IPS-18c (cell line): Measurements from ENCODE around the gene ELFN2.
A peak's percentile ranks its signal among the peaks of the same experiment; 100 is the strongest.

Experiments used
- H3K4me3 ChIP-seq: 2 replicates; pipeline ENCODE4 v1.7.0; 2013; ENCODE audit warnings: low read depth, mild to moderate bottlenecking, low read length, moderate library complexity; ENCODE audit not compliant: insufficient read depth
- H3K9me3 ChIP-seq: one replicate; pipeline ENCODE4 v1.6.1; 2013; ENCODE audit warnings: mild to moderate bottlenecking, low read length, moderate library complexity; ENCODE audit not compliant: control insufficient read depth, insufficient read depth

Gene ELFN2

DNA sequence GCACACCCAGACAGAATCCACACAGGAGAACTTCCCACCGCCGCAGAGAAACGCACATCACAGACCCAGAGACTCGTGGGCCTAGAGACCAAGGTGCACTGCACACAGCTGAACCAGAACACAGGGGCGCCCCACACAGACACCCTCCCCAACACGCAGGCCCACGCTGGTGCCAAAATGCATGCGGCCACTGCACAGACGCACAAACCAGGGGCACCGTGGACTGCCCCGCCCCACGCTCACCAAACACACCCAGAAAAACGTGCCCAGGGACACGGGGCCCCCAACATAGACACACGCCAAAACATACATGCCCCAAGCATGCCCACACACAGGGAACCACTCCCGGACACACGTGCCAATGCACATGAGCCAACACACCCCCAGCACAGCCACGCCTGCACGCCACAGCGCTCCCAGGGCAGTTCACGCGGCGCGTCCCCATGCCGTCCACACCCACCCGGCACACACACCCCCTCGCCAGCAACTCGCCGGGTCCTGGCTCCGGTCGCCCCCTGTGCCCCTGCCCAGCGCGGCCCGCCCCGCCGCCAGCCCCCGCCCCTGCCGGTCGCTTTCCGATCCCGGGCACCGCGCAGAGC is 7.8 kb downstream of the ELFN2 start:
- Histone ChIP-seq H3K4me3 (peak overlapping the region; percentile 51; the same call in 1 of the 2 replicates), H3K9me3 (no peaks in the 10 kb centered on the region)

DNA sequence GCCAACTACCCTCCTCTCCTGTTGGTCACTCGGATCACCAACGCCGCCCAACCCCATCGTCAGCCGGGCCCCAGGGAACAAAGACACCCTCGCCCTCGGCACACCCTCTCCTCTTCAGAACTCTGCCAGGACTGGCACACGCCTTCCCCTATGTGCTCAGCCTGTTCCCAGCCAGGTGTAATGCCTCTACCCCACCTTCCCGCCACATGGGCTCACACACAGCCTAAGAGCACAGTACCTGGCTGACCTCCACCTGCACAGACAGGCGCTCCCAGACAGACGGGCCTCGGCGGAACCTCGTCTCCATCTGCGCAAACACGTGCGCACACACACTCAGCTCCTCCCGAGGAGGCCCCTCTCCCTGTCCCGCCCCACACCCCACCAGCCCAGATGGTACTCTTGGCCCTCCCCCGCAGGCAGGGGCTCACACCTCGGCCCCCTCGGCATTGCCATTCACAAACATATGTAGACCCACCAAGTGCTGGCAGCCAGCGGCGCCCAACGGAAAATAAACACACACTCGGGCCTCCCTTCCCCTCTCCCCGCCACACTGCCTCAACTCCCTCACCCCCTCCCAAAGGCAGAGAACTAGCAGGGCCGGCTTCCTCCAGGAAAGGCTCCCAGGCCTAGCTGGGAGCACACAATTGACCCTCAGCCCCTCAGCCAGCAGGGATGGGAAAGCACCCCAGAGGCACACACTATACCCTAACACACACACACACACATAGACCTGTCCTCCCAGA is 8.5 kb downstream of the ELFN2 start:
- H3K4me3 ChIP-seq: no peak overlapping the region
- H3K9me3 ChIP-seq: no peaks in the 10 kb centered on the region

DNA sequence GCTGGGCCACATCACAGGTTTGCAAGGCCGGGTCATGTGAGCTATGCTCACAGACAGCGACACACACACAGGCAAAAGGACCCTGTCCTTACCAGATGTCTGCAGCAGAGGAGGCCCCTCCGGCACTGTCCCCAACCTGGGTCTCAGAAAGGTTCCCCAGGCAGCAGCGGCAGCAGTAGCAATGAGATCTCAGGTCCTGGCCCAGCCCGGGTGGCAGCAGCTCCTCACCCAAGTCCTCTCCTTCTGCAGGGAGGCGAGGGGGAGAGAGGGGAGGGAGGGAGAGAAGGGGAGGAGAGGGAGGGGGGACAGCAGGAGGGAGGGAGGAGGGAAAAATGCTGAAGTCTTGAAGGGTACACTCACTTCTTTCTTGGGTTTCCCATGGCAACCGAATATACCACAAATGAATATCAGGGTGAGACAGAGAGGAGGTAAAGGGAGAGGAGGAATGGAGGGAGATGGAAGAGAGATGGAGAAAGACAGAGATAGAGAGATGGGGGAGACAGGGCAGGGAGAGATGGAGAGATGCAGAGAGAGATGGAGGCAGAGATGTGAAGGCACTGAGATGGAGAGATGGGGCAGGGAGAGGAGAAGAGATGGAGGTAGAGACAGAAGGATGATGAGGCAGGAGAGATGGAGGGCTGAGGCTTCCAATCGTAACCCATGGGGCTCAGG is 9.5 kb downstream of the ELFN2 start:
- Histone ChIP-seq H3K4me3 (no peak overlapping the region), H3K9me3 (no peaks in the 10 kb centered on the region)

- Histone ChIP-seq H3K9me3 (no peaks in the 10 kb centered on the region), H3K4me3 (no peak overlapping the region)
Measured at GRCh38 chr22:37417264-37417663, 10.0 kb downstream of the ELFN2 start.

DNA sequence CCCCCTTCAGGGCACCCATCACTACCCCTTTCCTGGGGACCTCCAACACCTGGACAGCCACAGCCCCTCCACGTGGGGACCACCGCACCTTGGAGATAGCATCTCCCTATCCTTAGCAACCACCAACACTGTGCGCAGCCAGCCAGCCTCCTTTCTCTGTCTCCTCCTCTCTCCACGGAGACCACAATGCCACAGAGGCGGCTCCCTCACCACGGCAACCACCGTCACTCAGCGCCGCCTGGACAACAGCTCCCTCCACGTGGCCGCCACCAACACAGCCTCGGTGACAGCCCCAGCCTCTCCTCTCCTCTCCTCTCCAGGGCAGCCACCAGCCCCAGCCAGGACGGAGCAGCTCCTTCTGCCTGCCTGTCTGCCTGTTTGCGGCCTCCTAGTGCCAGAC is 10.5 kb downstream of the ELFN2 start:
- H3K9me3 ChIP-seq: no peaks in the 10 kb centered on the region

GRCh38 chr22:37416389-37416788 is 10.9 kb downstream of the ELFN2 start:
- Histone ChIP-seq H3K4me3 (no peak overlapping the region), H3K9me3 (no peaks in the 10 kb centered on the region)

More for the DNA sequence above, 10.5 kb downstream of the ELFN2 start:
- H3K4me3 ChIP-seq: no peak overlapping the region

GRCh38 chr22:37415210-37415609 is 12.1 kb downstream of the ELFN2 start:
- no peaks in the 10 kb centered on the region for H3K9me3 ChIP-seq
- H3K4me3 ChIP-seq: no peak overlapping the region

- Histone ChIP-seq H3K9me3 (no peaks in the 10 kb centered on the region), H3K4me3 (no peak overlapping the region)
Measured at GRCh38 chr22:37414288-37414687, 13.0 kb downstream of the ELFN2 start.

- Histone ChIP-seq H3K4me3 (no peak overlapping the region), H3K9me3 (no peaks in the 10 kb centered on the region)
Measured at GRCh38 chr22:37413546-37413945, 13.7 kb downstream of the ELFN2 start.

DNA sequence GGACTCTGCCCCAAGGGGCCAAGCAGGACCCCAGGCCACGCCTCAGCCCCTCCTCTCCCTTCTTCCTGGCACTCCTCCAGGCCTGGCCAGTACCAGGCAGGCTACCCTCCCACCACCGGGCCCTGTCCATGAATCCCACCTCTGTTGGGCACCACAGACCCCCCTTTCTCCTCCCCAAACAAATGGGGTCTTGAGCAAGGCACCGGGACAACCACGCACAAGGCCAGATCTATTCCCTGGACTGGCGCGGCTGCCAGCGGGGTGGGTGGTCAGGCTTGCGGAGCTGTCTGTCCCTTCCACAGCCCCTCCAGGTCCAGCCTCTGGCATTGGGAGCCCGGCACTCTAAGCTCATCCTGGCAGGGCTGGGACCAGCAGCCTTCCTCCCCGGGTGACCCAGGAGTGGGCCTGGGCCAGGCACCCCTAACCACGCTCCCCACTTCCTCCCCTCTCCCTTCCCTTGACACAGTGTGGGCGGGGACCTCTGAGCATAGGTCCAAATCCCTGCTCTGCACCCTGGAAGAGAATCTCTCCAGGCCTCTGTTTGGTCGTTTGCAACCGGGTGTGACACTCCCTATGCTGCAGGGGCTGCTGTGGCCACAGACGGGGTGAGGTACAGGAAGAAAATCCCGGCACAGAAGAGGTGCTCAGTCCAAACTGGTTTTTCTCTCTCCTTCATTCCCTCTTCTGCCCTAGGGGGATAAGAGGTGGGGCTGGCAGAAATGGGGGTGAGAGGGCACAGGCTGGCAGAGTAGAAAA is 14.6 kb downstream of the ELFN2 start:
- H3K4me3 ChIP-seq: no peak overlapping the region
- H3K9me3 ChIP-seq: no peaks in the 10 kb centered on the region

DNA sequence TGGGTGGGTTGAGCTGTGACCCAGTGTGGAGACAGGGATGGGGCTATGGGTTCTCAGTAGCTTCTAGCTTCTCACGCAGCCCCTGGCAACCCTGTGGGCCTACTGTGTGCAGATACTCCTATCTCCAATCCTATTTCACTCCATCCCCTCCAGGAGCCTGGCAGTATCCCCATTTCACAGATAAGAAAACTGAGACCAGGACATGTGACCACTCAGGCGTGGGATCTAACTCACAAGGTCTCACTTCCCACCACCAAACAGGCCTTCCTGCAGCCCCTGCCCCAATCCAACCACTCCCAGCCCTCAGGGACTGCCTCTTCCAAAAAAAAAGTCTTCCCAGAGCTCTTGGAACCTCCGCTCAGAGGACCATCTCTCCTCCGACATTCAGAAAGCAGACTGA is 15.6 kb downstream of the ELFN2 start:
- Histone ChIP-seq H3K4me3 (no peak overlapping the region), H3K9me3 (no peaks in the 10 kb centered on the region)

- Histone ChIP-seq H3K4me3 (no peak overlapping the region), H3K9me3 (no peaks in the 10 kb centered on the region)
Measured at GRCh38 chr22:37410174-37411055, 16.9 kb downstream of the ELFN2 start.

DNA sequence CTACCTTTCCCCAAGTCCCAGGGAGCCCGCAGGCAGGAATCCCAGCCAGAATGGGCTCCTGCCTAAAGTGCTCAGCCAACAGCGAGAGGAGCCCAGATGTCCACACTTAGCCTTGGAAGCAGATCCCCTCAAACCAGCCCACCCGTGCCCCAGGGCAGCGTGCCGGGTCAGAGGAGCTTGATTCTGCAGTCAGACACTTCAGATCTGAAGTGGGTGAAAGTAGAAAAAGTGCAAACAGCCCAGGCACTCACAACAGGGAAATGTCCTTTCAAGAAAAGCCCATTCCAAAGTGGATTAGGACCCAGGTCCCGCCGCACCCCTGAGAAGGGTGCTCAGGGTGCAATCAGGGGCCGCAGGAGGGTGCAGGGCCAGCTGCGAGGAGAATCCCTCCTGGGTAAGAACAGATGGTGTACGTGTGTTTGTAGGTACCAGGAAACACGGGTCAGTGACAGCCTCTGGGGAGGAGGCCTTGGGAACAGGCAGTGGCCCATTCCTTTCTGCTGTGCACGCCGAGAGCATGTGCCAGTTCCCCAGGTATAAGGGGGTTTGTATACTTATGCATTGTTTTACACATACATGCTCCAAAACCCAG is 17.7 kb downstream of the ELFN2 start:
- H3K9me3 ChIP-seq: no peaks in the 10 kb centered on the region
- H3K4me3 ChIP-seq: no peak overlapping the region

- Histone ChIP-seq H3K9me3 (no peaks in the 10 kb centered on the region), H3K4me3 (no peak overlapping the region)
Measured at GRCh38 chr22:37409031-37409430, 18.2 kb downstream of the ELFN2 start.

DNA sequence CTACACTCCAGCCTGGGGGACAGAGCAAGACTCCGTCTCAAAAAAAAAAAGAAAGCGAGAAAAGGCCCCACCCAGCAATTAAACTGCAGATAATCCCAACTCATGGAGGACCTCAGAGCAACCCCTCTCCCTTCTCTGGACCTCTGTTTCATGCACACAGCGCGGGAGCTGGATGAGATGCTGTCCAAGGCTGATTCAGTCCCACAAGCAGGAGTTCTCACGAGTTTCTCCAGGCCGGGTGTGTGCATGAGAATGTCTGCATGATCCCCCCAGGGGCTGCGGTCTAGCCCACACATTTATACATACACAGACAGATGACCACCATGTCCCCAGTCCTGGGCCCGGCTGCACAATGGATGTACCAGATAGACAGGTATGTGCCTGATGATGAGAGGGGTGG is 19.4 kb downstream of the ELFN2 start:
- H3K9me3 ChIP-seq: no peaks in the 10 kb centered on the region
- H3K4me3 ChIP-seq: no peak overlapping the region

DNA sequence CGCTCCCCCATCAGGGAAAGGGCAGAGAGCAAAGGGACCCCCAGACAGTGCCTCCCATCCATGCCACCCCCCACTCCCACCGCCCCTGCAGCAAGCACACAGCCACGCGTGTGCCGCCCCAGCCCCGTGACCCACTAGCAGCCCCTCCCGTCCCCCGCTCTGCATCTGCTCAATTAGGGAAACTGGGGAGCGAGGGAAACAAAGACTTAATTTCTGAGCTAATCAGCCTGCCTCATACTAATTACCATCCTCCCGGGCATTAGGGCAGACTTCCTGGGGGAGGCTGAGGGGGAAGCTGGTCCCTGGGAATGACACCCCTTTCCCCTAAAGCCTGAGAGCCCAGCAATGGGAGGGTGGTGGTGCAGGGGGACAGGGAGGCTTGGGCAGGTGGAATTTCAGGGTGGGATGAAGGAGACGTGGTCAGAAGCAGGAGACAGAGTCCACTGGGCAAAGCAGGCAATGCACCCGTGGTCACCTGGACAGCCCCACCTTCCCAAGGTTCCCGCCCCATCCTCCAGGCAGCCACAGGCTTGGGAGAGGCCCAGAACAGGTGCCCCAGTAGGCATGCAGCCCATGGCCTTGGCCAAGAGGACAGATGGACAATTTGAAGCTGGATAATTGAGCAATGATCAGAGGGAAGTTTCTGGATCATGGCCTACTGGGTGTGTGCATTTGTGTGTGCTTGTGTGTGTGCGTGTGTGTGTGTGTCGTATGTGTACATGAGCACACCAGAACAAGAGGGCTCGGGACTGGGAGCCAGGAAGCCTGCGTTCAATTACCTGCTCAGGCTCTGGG is 20.6 kb downstream of the ELFN2 start:
- H3K9me3 ChIP-seq: no peaks in the 10 kb centered on the region
- no peak overlapping the region for H3K4me3 ChIP-seq
